ENCODE results near the gene GMDS. TPM values are rescaled to one million over a fixed set of nuclear protein-coding genes. Genes with fewer than 3 reads are reported as not detected.
"Not testable (repeated sequence)": the region's sequence is repeated elsewhere in the genome, so short reads cannot be mapped to it uniquely, and the experiment has no call there.

Gene GMDS
- total RNA-seq, 1 experiment from 2014 or later = 10.0 TPM

DNA sequence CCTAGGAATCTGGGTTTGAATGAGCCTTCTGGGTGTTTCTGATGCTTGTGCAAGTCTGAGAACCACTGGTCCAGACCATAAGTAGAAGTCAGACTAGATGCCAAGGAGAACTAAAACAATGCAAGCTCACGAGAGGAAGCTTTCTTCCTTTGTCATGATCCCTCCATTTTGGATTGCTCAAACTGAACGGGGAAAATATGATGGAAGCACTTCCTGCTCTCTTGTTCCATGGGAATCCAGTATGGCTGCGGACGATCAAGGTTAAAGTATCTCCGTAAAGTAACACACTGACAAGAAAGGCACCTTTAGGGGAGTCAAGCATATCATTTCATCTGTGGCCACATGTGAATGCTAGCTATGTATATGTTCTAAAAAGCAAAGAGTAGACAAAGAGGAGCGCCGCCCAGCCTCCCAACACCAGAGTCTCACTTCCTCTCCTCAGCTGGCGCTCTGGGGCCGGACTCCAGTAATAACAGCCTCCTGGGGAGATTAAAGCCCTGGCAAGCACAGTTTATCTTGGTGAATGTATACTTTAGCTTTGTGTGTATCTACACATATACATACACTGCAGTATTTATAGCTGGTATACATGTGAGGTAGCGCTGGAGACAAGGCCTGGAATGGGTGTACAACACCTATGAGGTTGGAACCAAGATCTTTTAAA, 547.6 kb downstream of the GMDS start:
- no peak for DNase-seq (ENCODE audit: low read depth)

GRCh38 chr6:1696463-1696850, 548.9 kb downstream of the GMDS start:
- no peak for DNase-seq (ENCODE audit: low read depth)

GRCh38 chr6:1695546-1696462, 549.6 kb downstream of the GMDS start:
- no peak for DNase-seq (ENCODE audit: low read depth)

- DNase-seq (ENCODE audit: low read depth) = not testable (repeated sequence)
Measured at GRCh38 chr6:1691828-1692227, 553.6 kb downstream of the GMDS start.

GRCh38 chr6:1690656-1691055, 554.7 kb downstream of the GMDS start:
- not testable (repeated sequence) for DNase-seq (ENCODE audit: low read depth)

- DNase-seq (ENCODE audit: low read depth) = peak; percentile 41
Measured at GRCh38 chr6:1689141-1689540, 556.3 kb downstream of the GMDS start.

DNA sequence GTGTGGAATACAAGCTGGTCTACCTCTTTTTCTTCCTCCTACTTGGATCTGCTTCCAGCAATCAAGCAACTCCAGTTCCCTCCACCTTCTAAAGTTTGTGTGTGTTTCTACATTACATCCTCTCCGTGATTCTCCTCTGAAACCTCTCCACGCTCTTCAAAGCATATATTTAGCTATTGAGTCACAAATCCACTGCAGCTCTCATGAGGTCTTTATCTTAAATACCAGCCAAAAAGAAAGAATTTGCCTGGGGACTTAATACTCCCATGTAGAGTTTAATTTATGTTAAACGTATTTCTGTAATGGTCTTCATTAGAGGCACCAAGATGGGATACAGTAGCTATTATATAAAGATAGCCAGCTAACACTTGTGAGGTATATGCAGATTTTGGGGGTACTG, 557.0 kb downstream of the GMDS start:
- no peak for DNase-seq (ENCODE audit: low read depth)

DNA sequence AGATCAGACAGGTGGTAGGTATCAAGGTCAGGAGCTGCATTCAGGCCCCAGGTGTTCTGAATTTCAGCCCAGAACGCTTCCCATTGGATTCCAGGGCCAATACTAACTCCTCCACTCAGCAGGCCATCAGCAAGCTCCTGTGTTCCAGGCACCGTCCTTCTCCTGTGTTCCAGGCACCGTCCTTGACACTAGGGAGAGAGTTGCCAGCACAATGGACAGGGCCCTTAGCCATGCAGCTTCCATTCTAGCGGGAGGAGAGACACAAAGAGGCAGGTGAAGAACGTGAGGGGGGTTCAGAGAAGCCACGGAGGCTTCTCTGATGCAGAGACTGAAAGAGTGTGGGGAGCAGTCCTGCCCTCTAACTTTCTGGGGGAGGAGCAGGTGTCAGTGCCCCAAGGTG, 558.0 kb downstream of the GMDS start:
- no peak for DNase-seq (ENCODE audit: low read depth)

- peak; percentile 82 for DNase-seq (ENCODE audit: low read depth)
Measured at GRCh38 chr6:1686117-1687098, 559.0 kb downstream of the GMDS start.

GRCh38 chr6:1679688-1680068, 565.7 kb downstream of the GMDS start:
- DNase-seq (ENCODE audit: low read depth) = no peak

DNA sequence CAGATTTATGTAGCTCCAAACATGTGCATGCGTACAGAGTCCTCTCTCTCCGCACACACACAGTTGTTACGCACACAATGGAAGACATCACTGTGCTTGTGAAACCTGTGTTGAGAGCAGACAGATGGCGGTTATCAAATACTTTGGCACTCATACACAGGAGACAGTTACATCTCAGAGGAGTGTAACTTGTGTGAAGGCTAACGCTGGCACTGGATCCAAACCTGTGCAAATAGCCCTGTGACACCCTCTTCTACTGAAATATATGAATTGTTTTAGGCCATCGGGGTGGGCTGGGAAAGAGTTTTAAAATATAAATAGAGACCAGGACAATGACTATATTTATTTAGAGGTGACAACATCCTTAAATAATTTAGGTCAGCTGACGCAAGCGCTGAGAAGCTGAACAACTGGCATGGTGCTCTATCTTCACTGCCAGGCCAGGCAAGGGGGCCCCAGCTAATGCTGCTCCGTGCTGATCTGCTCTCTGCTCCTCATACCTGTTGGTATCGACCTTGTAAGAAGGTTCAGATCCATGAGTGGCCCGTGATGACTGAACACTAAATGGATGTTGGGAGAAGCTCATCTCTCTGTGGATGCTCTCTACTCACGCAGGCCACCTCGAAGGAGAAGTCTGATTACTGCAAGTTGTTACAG, 566.2 kb downstream of the GMDS start:
- no peak for DNase-seq (ENCODE audit: low read depth)

DNA sequence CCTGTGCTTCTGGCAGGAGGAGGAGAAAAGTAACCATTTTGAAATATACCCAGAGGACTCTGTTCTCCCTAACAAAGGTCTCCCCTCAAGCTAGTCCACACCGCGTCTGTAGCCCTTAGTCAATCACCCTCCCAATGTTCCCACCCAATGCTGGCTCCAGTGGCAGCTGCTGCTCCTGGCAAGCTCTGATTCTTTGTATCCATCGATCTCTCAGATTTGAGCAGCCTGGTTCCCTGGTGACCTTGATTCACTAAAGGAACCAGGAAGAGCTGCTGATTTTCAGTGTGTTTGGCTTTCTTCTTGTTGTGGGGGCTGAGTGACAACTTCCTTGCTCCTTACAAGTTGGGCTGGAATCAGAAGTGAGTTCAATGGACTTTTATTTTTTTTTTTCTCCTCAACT, 567.2 kb downstream of the GMDS start:
- no peak for DNase-seq (ENCODE audit: low read depth)

DNA sequence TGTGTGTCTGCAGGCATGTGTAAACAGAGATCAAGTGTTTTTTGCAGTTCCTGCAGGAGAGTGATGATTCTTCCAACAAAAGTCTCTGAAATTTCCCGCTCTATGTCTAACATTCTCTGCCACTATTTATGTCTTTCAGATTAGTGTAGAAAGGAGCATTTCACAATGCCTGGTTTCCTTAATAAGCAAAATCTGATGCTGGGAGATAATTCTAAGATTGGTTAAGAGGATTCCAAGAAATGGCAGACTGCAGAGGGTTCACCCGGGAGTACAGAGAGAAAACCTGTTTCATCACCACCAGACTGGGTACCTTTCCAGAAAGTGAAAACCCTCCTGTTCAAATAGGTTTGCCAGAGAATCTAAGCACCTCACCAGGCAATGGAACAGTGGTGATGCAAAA, 573.0 kb downstream of the GMDS start:
- no peak for DNase-seq (ENCODE audit: low read depth)

GRCh38 chr6:1670711-1671462, 574.5 kb downstream of the GMDS start:
- no peak for DNase-seq (ENCODE audit: low read depth)

DNA sequence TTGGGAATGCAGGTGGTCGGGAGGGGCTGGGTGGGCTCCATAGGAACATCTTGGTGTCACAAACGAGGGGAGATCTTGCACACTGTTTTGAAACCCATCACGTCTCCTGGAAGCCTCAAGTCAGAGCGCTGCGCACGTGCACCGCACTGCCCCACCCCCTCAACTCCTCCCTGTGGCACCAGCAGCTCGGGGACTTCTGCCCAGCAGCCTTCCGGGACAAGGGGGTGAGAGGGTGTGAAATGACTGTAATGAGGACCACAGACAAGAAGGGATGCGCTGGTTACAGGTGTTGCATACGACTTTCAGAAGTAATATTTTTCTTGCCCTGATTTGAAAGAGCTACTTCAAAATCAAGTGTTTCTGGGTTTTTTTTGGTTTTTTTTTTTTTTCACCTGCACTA, 575.4 kb downstream of the GMDS start:
- DNase-seq (ENCODE audit: low read depth) = no peak

DNA sequence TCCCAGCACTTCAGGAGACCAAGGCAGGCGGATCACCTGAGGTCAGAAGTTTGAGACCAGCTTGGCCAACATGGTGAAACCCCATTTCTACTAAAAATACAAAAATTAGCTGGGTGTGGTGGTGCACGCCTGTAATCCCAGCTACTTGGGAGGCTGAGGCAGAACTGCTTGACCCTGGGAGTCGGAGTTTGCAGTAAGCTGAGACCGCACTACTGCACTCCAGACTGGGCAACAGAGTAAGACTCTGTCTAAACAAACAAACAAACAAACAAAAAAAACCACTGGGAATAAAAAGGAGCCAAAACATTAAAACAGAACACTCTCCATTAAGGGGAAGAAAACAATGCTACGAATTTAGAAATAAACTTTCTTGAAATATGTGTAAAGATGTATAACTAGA, 576.9 kb downstream of the GMDS start:
- not testable (repeated sequence) for DNase-seq (ENCODE audit: low read depth)

GRCh38 chr6:1667805-1668175, 577.6 kb downstream of the GMDS start:
- no peak for DNase-seq (ENCODE audit: low read depth)

DNA sequence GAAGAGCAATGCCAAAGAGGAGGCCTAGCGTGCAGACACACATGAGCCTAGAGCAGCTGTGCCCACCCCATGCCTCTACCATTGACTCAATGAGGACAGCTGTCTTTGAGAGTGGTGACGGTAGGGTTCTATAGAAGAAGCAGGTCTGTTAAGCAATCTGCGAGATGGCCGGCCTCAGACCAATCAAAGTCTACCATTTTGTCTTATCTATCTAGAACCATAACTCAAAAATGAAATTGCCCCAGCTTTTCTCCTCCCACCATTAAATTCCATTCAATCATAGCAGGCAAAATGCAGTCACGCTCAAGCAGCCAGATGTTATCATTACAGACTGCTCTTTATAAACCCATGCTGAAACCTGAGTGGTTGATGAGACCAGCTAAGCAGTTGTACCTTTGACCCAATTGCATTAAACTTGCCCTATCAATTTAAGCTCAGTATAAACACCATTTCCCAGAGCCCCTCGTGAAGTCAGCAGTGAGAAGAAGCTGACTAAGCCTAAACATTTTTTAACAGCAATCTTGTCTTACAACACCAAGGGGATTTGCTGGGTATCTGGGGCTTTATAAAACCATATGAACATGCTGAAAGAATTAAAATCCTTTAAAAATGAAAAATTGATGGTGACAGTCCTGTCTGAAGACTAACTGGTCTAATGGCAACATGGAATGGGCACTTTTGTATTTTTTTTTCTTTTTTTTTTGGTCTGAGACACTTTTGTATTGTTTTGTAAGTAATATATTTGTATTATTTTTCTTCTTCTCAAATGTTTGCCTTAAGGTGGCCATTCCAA, 578.2 kb downstream of the GMDS start:
- DNase-seq (ENCODE audit: low read depth) = no peak

- no peak for DNase-seq (ENCODE audit: low read depth)
Measured at GRCh38 chr6:1665214-1665613, 580.2 kb downstream of the GMDS start.

DNA sequence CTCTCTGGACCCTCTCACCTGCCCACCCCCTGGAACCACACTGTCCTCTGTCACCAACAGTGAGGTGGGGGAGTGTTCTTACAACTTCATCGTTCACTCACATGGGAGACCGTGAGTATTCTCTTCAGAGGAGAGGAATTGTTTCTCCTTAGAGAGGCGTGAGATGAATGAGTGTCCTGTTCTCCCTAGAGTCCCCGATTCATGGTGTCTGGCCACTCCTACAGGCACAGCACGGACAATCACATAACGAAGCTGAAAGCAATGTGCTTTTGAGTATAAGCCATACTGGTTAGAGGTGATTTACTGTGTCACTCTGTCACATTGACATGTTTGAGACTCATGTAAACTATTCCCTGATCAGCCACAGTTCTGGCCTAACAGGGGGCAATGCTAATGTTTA, 581.1 kb downstream of the GMDS start:
- no peak for DNase-seq (ENCODE audit: low read depth)

Data from HT1080 (cell line).